PC-9 (cell line): ENCODE results near the gene SERINC5. TPM values are rescaled to one million over a fixed set of nuclear protein-coding genes. Genes with fewer than 3 reads are reported as not detected.

ENCODE experiments used
- BruUV-seq: library from RNA; stranded (reverse); fragments of 400-500 nt; replicated peaks from 2 replicates; lab custom pipeline; 2021; lab: Mats Ljungman, UMichigan
- CTCF ChIA-PET: fragments of 300-600 bp; sonication (Branson Sonifier 250); formaldehyde crosslinking; loops from one replicate; lab custom pipeline; 2022; ENCODE audit warnings: antibody characterized with exemption; lab: Charles Lee
- POLR2A ChIA-PET: fragments of 300-600 bp; sonication (Branson Sonifier 250); formaldehyde crosslinking; loops from one replicate; lab custom pipeline; 2022; ENCODE audit warnings: antibody characterized with exemption; ENCODE audit not compliant: unreplicated experiment; lab: Charles Lee
- DNase-seq, 2 experiments: peaks; one replicate each; pipeline versions ENCODE4 v3.0.0 to v3.0.0-alpha.2; 2015 to 2022; ENCODE audit warnings: mixed read lengths in 1 of 2
- H2AFZ ChIP-seq: fragments of 200-600 bp; sonication (generic); 2 replicates; pipeline ENCODE4 v1.8.1; 2017; ENCODE audit warnings: antibody characterized with exemption
- H3F3A ChIP-seq: fragments of 200-600 bp; sonication (generic); 2 replicates; pipeline ENCODE4 v1.8.1; 2017; ENCODE audit warnings: antibody characterized with exemption, mild to moderate bottlenecking, low read depth; ENCODE audit not compliant: insufficient read depth
- H3K27ac ChIP-seq: fragments of 200-600 bp; sonication (generic); 2 replicates; pipeline ENCODE4 v1.6.1; 2016; ENCODE audit warnings: mixed run types
- H3K27me3 ChIP-seq: fragments of 200-600 bp; sonication (generic); 2 replicates; pipeline ENCODE4 v1.6.1; 2016; ENCODE audit warnings: low read depth, mixed run types; ENCODE audit not compliant: insufficient read depth
- H3K36me3 ChIP-seq: fragments of 200-600 bp; sonication (generic); 2 replicates; pipeline ENCODE4 v1.6.1; 2016; ENCODE audit warnings: low read depth, mixed run types
- H3K4me1 ChIP-seq: fragments of 200-600 bp; sonication (generic); replicated peaks from 2 replicates; pipeline ENCODE4 v1.6.1; 2016; ENCODE audit warnings: mixed run types; ENCODE audit not compliant: insufficient read depth
- H3K4me2 ChIP-seq: fragments of 200-600 bp; sonication (generic); 2 replicates; pipeline ENCODE4 v1.6.1; 2017; ENCODE audit warnings: mixed run types
- H3K4me3 ChIP-seq: fragments of 200-600 bp; sonication (generic); 2 replicates; pipeline ENCODE4 v1.6.1; 2016; ENCODE audit warnings: mixed run types
- H3K79me2 ChIP-seq: fragments of 200-600 bp; sonication (generic); 2 replicates; pipeline ENCODE4 v1.6.1; 2017; ENCODE audit warnings: low read depth, mixed run types
- H3K9me2 ChIP-seq: fragments of 200-600 bp; sonication (generic); 2 replicates; pipeline ENCODE4 v1.8.1; 2017; ENCODE audit warnings: mild to moderate bottlenecking; ENCODE audit not compliant: insufficient read depth
- H3K9me3 ChIP-seq: fragments of 200-600 bp; sonication (generic); 2 replicates; pipeline ENCODE4 v1.8.1; 2016; ENCODE audit warnings: low read depth; ENCODE audit not compliant: insufficient read depth
- H4K20me1 ChIP-seq: fragments of 200-600 bp; sonication (generic); 2 replicates; pipeline ENCODE4 v1.8.1; 2017; ENCODE audit not compliant: insufficient read depth
- EZH2 ChIP-seq: fragments of 200-600 bp; sonication (generic); IDR thresholded peaks from 2 replicates; pipeline ENCODE4 v1.8.0; 2017; ENCODE audit warnings: antibody characterized with exemption, low read depth
- intact Hi-C: fragments of 100-400 bp; cut with micrococcal nuclease; formaldehyde crosslinking; loops from one replicate; pipeline ENCODE4 v1.10.0; 2022; ENCODE audit not compliant: unreplicated experiment
- total RNA-seq: library from RNA; stranded (reverse); gene quantifications from 2 replicates; pipeline ENCODE4 v1.2.3, GENCODE V29; 2021
- TF ChIP-seq, protein P1 (sequence below): fragments of 200-600 bp; sonication (generic); conservative IDR thresholded peaks from 2 replicates; pipeline ENCODE4 v1.6.1; 2017; ENCODE audit warnings: mixed run types, antibody characterized with exemption, mild to moderate bottlenecking, moderate library complexity

SERINC5 gene
- total RNA-seq, 1 experiment from 2014 or later: 68.8 TPM

DNA sequence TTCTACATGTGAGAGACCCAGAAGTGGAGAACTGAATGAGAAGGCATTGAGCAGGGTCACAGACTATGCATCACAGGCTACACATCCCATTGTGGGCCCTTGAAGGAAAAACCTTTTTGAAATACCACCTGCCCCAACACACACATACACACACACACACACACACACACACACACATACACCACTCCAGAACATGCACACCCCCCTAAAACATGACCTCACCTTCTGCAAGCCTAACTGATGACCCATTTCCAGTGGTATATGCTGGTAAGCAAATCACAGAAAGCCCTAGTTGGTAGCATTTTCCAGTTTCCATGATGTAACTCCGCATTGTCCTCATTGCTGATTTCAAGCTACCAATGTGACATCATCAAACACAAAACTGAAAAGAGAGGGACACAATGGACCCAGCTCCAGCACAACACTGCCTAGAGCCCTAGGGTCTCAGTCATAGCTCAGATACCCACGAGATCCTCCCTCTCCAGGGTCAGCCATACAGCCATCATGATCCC, 184.3 kb downstream of the SERINC5 start:
- BruUV-seq: no TSS peak
- H3K27ac ChIP-seq: no peak overlapping the region
- H3K9me2 ChIP-seq: no peaks in the 10 kb centered on the region
- no peaks in the 10 kb centered on the region for H3K36me3 ChIP-seq
- TF ChIP-seq, protein P1, sequence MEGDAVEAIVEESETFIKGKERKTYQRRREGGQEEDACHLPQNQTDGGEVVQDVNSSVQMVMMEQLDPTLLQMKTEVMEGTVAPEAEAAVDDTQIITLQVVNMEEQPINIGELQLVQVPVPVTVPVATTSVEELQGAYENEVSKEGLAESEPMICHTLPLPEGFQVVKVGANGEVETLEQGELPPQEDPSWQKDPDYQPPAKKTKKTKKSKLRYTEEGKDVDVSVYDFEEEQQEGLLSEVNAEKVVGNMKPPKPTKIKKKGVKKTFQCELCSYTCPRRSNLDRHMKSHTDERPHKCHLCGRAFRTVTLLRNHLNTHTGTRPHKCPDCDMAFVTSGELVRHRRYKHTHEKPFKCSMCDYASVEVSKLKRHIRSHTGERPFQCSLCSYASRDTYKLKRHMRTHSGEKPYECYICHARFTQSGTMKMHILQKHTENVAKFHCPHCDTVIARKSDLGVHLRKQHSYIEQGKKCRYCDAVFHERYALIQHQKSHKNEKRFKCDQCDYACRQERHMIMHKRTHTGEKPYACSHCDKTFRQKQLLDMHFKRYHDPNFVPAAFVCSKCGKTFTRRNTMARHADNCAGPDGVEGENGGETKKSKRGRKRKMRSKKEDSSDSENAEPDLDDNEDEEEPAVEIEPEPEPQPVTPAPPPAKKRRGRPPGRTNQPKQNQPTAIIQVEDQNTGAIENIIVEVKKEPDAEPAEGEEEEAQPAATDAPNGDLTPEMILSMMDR: no peak
- no peak for TF ChIP-seq EZH2
- H3K27me3 ChIP-seq: no peaks in the 10 kb centered on the region
- no peaks in the 10 kb centered on the region for H4K20me1 ChIP-seq
- H3K4me2 ChIP-seq: no peak overlapping the region
- no peak overlapping the region for H3K4me3 ChIP-seq
- ChIA-PET POLR2A (no interaction called here), CTCF (no interaction called here)
- no peak for DNase-seq
- no peaks in the 10 kb centered on the region for H3K79me2 ChIP-seq
- no peak overlapping the region for H2AFZ ChIP-seq
- no peaks in the 10 kb centered on the region for H3K9me3 ChIP-seq
- no peaks in the 10 kb centered on the region for H3F3A ChIP-seq
- no peaks in the 10 kb centered on the region for H3K4me1 ChIP-seq
- intact Hi-C loops: no loop called here

DNA sequence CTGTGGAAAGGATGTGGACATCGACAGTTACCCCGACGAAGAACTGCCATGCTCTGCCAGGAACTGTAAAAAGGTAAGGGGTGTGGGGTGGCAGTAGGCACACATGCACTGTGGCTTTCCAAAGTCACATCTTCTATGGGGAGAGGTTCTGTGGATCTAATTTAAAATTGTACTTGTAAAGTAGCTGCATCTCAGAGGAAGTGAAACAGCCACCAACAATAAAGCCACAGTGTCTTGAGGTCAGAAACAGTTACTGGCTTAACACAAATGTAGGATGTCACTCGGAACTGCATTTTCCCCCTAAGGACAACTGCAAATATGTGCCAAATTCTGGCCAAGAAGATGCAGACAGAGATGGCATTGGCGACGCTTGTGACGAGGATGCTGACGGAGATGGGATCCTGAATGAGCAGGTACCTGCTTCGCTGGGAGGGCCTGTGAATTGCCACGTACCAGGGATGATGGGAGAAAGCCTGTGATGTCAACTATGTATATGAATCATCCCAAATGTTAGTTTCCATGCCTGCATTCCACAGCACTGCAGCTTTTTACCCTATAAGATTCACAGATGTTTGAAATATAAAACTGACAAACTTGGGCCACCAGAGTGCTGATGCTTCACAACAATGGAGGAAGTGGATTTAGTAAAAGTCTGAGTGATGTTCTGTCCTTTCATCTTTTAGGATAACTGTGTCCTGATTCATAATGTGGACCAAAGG, 185.4 kb downstream of the SERINC5 start:
- Histone ChIP-seq H3K4me2 (no peak overlapping the region), H3K4me1 (no peaks in the 10 kb centered on the region), H3K79me2 (no peaks in the 10 kb centered on the region), H3K4me3 (no peak overlapping the region), H4K20me1 (no peaks in the 10 kb centered on the region), H3F3A (no peaks in the 10 kb centered on the region), H3K36me3 (no peaks in the 10 kb centered on the region), H3K9me2 (no peaks in the 10 kb centered on the region), H3K27me3 (no peaks in the 10 kb centered on the region), H2AFZ (no peak overlapping the region), H3K27ac (no peak overlapping the region), H3K9me3 (no peaks in the 10 kb centered on the region)
- ChIA-PET CTCF (no interaction called here), POLR2A (interaction anchor here (0.6 kb wide), 1 partner anchor 95 kb away, joined by 5 read pairs; no protein-coding TSS in a partner anchor)
- no TSS peak for BruUV-seq
- intact Hi-C loops: no loop called here
- no peak for DNase-seq
- TF ChIP-seq, protein P1: no peak
- TF ChIP-seq EZH2: no peak

GRCh38 chr5:80069918-80070318, 185.9 kb downstream of the SERINC5 start:
- Histone ChIP-seq H3K27ac (no peak overlapping the region), H3K36me3 (no peaks in the 10 kb centered on the region), H3K4me3 (no peak overlapping the region), H3K9me3 (no peaks in the 10 kb centered on the region), H2AFZ (no peak overlapping the region), H3K27me3 (no peaks in the 10 kb centered on the region), H3K79me2 (no peaks in the 10 kb centered on the region), H4K20me1 (no peaks in the 10 kb centered on the region), H3K4me2 (no peak overlapping the region), H3K9me2 (no peaks in the 10 kb centered on the region), H3K4me1 (no peaks in the 10 kb centered on the region), H3F3A (no peaks in the 10 kb centered on the region)
- POLR2A ChIA-PET: interaction anchor here (0.6 kb wide), 1 partner anchor 95 kb away, joined by 5 read pairs; no protein-coding TSS in a partner anchor
- CTCF ChIA-PET: no interaction called here
- no TSS peak for BruUV-seq
- intact Hi-C loops: no loop called here
- no peak for TF ChIP-seq EZH2
- TF ChIP-seq, protein P1: no peak
- DNase-seq: no peak
